GM19238 (cell line): ENCODE data around the gene OSBPL5.

Experiments used
- DNase-seq: peaks from one replicate; pipeline ENCODE4 v3.0.0; 2011; ENCODE audit warnings: low spot score; ENCODE audit not compliant: insufficient read length

OSBPL5 gene

GRCh38 chr11:3149852-3150188, 15.3 kb downstream of the OSBPL5 start:
- DNase-seq = no peak

GRCh38 chr11:3148990-3149851, 15.9 kb downstream of the OSBPL5 start:
- DNase-seq = no peak

- DNase-seq = no peak
These were observed 16.7 kb downstream of the OSBPL5 start for GRCh38 chr11:3148255-3148989.

- no peak for DNase-seq
These were observed 17.5 kb downstream of the OSBPL5 start for GRCh38 chr11:3147626-3148025.

GRCh38 chr11:3147257-3147619, 17.9 kb downstream of the OSBPL5 start:
- DNase-seq = no peak

GRCh38 chr11:3146612-3147256, 18.4 kb downstream of the OSBPL5 start:
- DNase-seq = no peak

- DNase-seq = no peak
These were observed 19.9 kb downstream of the OSBPL5 start for GRCh38 chr11:3145206-3145520.

GRCh38 chr11:3144296-3145205, 20.6 kb downstream of the OSBPL5 start:
- DNase-seq = no peak

GRCh38 chr11:3143136-3143880, 21.8 kb downstream of the OSBPL5 start:
- no peak for DNase-seq

GRCh38 chr11:3140291-3140603, 24.9 kb downstream of the OSBPL5 start:
- DNase-seq = no peak

GRCh38 chr11:3139481-3140290, 25.4 kb downstream of the OSBPL5 start:
- DNase-seq = no peak

- no peak for DNase-seq
These were observed 26.0 kb downstream of the OSBPL5 start for GRCh38 chr11:3139086-3139440.

GRCh38 chr11:3138178-3139085, 26.7 kb downstream of the OSBPL5 start:
- DNase-seq = no peak

- DNase-seq = no peak
These were observed 27.5 kb downstream of the OSBPL5 start for GRCh38 chr11:3137486-3138177.

GRCh38 chr11:3136546-3137455, 28.3 kb downstream of the OSBPL5 start:
- no peak for DNase-seq

- DNase-seq = no peak
These were observed 29.3 kb downstream of the OSBPL5 start for GRCh38 chr11:3135481-3136440.
